NCI-H1048 (cell line): ENCODE measurements around the gene MLLT10.

Experiments used
- DNase-seq: peaks from one replicate; lab custom pipeline; 2025; lab: John Stamatoyannopoulos, UW

Gene MLLT10

DNA sequence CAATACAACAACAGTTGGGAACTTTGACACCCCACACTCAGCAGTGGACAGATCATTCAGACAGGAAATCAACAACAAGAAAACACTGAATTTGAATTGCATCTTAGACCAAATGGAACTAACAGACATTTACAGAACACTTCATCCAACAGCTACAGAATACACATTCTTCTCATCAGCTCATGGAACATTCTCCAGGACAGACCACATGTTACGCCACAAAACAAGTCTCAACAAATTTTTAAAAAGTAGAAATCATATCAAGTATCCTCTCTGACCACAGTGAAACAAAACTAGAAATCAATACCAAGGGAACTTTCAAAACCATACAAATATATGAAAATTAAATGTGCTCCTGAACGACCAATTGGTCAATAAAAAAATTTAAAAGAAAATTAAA is 257.2 kb downstream of the MLLT10 start:
- DNase-seq, result no peak
